ENCODE measurements around the gene MGAT3.

MGAT3 gene

DNA sequence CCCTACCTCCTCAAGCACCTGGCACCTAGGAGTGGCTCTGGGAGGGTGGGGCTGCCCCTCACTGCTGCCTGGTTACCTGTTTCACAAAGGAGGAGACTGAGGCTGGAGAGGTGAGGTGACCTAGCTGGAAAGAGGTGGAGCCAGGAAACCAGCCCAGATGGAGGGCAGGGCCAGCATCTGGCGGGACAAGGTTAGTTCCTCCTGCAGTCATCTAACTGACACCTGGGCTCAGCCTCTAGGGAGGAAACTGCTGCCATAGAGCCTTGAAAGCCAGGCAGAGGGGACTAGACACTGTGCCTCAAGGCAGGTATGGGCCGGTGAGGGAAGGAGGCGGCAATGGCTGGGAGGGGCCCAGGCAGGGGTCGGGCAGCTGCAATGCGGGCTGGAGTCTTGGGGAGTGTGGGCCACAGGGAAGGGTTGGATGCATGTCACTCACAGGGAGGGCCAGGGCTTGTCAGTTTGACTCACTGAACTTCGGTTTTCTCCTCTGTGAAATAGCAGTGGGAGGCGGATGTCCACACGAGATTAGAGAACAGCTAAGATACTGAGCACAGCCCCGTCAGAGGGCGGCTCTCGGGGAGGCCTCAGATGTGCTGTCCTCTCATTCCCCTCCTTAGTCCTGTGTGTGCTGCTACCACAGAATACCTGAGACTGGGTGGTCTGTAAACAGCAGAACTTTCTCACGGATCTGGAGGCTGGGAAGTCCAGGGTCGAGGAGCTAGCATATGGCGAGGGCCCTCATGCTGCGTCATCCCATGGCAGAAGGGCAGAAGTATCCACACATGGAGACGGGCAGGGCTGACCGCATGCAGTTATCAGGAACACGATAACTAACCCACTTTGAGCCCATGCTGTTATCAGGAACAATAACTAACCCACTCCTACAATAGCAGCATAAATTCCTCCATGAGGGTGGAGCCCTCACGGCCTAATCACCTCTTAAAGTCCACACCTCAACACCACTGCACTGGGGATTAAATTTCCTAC is 16.1 kb downstream of the MGAT3 start:
- DNase-seq (ENCODE audit: low spot score): no peak

DNA sequence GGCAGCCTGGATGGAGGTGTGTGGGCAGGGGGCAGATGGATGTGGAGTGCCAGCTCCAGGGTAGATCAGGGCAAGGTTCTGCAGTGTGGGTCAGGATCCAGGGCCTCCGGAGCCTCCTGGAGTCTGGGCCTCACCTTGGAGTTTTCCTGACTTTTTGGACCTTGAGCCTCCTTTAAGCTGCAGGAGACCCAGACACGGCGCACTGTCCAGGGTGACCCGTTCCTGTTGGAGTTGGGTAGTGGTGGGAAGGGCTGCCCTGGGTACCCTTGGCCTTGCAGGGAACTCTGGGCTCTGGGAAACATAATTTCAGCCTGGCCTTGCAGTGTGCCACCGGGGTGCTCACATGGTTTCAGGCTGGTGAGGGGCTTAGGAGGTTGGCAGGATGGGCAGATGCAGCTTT is 17.0 kb downstream of the MGAT3 start:
- DNase-seq (ENCODE audit: low spot score): no peak

DNA sequence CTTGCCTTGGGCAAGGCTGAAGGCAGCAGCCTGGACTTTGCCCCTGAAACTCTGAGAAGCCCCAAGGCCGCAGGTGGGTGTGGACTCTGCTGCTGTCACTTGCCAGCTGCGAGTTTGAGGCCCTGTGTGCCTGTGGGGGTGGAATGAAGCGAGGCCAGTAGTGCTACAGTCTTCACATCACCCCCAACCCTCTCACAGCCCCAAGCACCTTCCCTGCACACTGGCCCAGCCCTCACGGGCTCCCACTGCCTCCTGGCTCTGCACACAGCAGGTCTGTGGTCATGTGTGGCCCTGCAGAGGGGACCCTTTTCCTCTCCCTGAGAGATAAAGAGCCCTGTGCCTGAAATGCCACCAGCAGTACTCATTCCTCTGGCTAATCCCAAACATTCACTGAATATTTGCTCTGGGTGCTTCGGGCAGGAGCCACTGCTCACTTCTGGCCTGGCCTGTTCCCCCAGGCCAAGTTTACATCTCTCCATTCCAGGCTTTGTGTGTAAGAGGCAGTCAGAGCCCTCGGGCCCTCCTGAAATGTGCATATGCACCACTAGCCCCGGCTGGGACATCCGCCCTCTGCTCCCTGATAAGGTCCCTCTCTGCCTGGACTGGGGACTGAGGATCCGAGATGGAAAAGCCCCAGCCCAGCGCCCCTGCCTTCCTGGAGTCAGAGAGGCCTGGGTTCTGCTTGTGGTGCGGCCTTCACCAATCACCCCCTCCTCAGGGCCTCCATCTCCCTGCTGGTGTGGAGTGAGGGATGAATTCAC is 17.7 kb downstream of the MGAT3 start:
- DNase-seq (ENCODE audit: low spot score): no peak

DNA sequence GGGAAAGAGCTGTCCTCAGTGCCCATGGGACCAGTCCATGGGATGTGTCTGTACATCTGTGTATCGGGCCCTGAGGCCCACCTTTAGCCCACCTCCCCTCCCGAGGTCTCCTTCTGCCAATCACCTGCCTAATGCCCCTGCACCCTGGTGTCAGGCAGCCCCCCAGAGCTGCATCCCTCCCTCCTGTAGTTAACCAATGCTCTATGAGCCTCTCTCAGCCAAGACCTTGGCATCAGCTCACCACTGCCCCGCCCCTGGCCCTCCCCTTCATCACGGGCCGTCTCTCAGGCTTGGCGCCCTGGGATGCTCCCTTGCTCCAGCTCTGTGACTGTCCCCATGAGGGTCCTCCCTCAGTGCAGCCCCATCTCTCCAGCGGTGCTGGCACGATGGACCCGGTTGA is 18.5 kb downstream of the MGAT3 start:
- DNase-seq (ENCODE audit: low spot score): no peak

DNA sequence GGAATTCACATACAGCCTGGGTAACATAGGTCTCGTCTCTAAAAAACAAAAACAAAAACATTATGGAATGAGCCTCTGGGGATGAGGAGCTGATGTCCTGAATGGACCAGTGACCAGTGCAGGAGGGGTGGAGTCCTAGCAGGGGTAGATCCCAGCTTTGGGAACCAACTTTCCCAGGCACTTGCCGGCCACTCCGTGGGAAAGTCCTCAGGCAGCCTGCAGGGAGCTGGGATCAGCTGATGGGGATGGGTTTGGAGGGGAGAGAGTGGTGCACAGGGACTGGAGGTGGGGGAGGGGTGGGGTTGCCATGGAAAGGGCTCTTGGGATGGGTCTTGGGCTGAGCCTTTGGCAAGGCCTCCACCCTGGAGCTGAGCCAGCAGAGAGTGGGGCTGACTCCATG is 19.1 kb downstream of the MGAT3 start:
- DNase-seq (ENCODE audit: low spot score): no peak

DNA sequence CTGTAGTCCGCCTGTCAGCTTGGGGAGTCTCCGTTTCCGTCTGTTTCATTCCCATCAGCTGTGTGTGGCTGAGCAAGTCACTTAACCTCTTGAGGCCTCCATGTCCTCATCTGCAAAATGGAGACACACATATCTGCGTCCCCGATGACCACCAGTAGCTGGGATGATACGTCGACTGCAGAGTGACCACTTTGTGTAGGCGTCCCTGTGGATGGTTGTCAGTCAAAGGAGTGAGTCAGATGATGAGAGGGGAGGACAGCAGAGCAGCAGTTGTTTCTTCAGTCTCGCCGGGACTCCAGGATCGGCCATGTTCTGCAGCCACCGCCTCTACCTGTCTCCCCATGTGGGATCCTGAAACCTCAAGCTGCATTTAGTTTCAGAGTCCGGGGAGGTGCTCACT is 19.9 kb downstream of the MGAT3 start:
- DNase-seq (ENCODE audit: low spot score): no peak

DNA sequence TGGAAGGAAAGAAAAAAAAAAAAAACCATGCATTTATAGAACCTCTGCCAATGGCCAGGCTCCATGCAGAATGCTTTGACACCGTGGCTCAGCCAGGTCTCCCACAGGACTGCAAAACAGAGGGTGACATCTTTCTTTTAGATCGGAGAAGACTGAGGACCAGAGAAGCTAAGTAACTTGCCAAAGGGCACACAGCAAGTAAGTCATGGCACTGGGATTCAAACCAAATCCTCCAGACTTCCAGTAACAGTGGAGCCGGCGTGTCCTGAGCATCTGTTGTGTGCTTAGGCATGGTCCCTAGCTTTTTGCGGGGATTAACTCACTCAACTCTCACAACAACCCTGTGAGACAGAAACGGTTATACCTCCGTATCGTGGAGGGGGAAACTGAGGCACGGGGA is 20.7 kb downstream of the MGAT3 start:
- no peak for DNase-seq (ENCODE audit: low spot score)

DNA sequence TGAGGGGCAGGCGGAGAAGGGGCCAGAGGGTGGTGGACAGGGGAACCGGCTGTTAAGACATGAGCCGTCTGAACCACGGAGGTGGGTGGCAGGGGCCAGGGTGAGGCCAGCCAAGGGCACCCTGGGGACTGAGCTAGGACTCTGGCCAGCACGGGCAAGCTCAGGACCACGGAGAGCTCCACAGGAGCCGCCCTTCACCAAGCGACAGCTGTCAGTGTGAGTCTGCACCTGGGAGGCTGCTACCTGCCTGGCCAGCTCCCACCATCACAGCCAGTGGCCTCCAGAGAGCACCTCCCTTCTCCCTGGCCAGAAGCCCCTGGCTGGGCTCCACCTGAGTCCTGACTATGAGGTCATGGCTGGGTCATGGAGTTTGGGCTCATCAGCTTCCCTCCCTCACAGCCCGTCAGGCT is 21.6 kb downstream of the MGAT3 start:
- DNase-seq (ENCODE audit: low spot score): no peak

DNA sequence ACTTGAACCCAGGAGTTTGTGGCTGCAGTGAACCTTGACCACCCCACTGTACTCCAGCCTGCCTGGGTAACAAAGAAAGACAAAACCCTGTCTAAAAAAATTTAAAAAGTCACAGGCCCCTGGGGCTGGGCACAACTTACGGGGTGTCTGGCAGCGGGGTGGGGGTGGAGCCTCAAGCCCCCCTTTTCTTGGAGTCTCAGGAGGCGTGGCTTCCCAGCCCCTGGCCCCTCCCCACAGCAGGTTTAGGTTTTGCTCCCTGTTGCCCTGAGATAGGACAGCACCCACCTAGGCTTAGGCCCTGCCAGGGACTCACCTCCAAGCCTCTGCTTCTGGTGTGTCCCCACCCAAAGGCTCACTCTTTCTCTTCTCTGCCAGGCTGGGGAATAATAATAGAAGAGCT is 22.4 kb downstream of the MGAT3 start:
- DNase-seq (ENCODE audit: low spot score): no peak

DNA sequence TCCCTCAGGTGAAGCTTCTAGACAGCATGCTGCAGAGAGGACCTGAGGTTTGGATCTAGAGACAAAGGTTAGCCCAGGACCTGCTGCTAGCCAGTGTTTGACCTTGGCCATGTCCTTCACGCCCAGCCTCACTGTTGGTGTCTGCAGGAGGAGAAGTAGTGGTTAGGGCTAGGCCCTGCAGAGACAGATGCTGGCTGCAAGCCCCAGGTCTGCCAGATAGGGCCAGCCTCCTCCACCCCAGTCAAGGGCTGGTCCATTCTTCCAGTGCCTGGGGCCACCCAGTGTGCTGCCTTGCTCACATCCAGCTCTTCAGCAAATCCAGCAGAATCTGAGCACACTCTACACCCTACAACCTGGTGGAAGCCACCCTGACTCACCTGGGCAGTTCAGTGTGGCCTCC is 23.7 kb downstream of the MGAT3 start:
- no peak for DNase-seq (ENCODE audit: low spot score)

DNA sequence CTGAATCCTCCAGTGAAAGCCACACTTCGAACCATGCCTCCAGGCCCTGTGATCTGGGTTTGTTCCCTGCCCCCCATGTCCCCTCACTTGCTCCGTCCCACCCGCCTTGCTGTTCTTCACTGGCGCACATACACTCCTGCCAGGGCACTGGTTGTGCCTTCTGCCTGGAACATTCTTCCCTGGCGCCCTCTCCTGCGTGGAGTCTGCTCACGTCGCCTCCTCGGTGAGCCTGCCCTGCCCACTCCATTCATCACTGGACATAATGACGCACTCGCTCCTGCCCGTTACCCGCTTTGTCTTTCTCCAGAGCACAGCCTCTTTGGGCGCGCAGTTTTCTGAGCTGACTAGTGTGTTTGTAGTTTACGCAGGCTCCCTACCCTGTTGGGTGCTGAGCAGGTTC is 24.2 kb downstream of the MGAT3 start:
- DNase-seq (ENCODE audit: low spot score): no peak

DNA sequence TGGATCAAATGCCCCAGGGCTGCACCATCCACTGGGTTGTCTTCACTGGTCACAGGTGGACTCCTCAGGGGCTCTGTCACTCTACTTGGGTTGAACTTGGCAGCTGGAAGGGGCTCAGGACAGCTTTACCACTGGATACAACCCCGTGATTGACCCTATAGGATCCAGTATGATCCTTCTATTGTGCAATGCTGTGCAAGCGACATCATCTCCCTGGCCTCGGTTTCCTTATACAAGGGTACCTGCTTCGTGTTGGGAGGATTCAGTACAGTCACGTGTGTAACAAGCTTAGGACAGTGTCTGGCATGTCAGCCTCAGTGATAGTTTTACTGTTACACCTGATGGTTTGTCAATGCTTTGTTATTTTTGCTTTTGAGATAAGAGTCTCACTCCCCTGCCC is 24.8 kb downstream of the MGAT3 start:
- DNase-seq (ENCODE audit: low spot score): no peak

DNA sequence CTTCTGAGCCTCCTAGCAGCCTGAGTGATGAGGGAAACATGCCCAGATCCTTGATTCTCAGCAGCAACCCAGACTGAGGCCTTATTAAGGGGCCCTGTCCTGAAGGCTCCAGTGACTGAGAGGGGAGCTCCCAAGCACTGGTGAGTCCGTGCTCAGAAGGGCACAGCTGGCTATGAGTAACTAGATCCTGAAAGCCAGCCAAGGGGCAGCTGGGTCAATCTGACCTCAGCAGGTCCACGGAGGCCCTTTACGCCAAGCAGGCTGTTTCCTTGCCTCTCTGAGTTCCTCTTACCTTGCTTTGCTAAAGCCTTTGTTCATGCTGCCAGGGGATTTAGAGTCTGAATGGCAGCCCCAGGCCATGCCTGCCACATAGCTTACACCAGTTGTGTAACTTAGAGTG is 26.0 kb downstream of the MGAT3 start:
- no peak for DNase-seq (ENCODE audit: low spot score)

DNA sequence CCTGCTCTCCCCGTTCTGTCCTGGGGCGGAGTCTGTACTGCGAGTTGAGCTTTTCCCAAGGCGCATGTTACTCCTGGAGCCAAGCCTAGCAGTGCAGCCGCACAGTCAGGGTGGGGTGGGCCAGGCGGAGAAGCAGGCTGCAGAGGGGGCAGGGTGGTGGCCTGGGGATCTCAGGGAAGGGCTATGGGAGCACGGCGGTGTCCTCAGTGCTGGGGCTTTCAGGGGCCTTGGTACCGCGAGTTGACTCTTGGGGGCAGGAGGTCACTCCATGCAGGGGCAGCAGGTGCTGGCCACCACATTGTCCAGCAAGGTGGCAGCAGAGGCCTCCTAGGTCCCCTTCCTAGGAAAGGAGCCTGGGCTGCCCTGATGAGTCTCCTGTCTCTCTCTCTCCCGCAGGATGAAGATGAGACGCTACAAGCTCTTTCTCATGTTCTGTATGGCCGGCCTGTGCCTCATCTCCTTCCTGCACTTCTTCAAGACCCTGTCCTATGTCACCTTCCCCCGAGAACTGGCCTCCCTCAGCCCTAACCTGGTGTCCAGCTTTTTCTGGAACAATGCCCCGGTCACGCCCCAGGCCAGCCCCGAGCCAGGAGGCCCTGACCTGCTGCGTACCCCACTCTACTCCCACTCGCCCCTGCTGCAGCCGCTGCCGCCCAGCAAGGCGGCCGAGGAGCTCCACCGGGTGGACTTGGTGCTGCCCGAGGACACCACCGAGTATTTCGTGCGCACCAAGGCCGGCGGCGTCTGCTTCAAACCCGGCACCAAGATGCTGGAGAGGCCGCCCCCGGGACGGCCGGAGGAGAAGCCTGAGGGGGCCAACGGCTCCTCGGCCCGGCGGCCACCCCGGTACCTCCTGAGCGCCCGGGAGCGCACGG is 30.4 kb downstream of the MGAT3 start:
- no peak for DNase-seq (ENCODE audit: low spot score)

DNA sequence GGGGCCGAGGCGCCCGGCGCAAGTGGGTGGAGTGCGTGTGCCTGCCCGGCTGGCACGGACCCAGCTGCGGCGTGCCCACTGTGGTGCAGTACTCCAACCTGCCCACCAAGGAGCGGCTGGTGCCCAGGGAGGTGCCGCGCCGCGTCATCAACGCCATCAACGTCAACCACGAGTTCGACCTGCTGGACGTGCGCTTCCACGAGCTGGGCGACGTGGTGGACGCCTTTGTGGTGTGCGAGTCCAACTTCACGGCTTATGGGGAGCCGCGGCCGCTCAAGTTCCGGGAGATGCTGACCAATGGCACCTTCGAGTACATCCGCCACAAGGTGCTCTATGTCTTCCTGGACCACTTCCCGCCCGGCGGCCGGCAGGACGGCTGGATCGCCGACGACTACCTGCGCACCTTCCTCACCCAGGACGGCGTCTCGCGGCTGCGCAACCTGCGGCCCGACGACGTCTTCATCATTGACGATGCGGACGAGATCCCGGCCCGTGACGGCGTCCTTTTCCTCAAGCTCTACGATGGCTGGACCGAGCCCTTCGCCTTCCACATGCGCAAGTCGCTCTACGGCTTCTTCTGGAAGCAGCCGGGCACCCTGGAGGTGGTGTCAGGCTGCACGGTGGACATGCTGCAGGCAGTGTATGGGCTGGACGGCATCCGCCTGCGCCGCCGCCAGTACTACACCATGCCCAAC is 31.2 kb downstream of the MGAT3 start:
- no peak for DNase-seq (ENCODE audit: low spot score)

DNA sequence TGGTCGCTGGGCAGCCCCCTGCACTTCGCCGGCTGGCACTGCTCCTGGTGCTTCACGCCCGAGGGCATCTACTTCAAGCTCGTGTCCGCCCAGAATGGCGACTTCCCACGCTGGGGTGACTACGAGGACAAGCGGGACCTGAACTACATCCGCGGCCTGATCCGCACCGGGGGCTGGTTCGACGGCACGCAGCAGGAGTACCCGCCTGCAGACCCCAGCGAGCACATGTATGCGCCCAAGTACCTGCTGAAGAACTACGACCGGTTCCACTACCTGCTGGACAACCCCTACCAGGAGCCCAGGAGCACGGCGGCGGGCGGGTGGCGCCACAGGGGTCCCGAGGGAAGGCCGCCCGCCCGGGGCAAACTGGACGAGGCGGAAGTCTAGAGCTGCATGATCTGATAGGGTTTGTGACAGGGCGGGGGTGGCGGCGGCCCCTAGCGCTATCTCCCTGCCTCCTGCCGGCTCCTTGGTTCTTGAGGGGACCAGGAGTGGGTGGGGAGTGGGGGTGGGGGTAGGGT is 31.8 kb downstream of the MGAT3 start:
- no peak for DNase-seq (ENCODE audit: low spot score)

DNA sequence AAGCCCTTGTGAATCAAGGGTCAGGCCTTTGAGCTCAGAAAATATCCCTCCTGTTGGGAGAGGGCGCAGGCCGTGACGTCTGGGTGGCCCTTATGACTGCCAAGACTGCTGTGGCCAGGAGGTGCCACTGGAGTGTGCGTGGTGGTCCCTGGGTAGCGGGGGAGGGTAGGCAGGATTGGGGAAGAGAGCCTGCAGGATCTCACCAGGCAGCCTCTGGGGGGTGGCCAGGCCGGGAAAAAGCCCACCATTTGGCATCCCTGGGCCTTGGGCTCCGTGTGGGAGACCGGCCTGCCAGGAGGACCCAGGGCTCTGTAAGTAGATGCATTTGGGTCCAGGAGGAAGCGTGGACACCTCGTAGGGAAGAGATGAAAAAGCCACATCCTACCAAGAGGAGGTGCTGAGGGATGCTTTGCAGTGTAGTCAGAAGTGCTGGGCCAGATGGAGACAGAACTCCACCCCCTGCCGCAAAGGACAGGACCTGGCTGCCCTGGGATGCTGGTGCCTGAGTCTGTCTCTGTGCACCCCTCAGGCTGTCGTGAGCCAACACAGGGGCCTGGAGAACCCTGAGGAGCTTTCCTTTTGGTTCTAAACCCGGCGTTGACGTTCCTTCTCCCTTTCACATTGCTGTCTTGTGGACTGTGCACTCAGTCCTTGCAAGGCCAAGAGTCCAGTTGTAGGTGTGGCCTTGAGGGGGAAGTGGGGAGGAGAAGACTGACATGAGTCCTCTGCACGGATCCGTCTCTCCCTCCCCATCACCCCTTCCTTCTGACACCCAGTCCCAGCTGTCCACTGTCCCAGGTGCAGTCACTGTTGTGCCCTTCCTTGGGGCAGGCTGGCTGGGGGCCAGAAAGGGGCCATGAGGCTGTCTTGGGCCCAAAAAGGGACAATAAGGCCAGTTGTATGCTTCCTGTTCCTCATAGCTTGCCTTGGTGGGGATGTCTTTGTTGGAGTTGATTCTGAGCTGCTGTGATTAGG is 32.6 kb downstream of the MGAT3 start:
- DNase-seq (ENCODE audit: low spot score): no peak

DNA sequence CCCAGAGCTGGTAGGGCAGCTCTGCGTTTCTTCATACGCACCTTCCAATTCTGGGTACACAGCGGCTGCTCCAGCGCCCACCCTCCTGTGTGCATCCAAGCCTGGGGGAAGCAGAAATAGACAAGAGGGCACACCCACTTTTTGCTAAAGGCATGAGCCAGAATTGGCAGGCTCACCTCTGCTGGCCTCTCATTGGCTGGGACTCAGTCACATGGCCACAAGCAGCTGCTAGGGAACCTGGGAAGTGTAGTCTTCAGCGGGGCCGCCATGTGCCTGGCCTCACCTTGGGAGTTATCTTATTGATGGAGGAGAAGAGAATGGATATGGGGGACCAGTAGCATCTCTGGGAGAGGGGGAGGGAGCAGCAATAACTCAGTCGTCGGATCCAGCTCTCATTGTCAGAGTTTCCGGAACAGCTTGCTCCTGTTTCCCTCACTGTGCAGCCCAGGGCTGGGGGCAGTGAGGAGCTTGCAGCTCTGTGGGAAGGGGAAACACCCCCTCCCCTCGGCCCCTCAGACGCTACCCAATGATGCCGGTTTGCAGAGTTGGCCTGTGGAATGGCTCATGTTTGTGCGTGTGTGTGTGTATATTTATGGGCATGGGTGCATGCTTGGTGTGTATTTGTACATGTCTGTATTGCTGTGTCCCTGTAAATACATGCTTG is 33.5 kb downstream of the MGAT3 start:
- peak; percentile 86 for DNase-seq (ENCODE audit: low spot score)

DNA sequence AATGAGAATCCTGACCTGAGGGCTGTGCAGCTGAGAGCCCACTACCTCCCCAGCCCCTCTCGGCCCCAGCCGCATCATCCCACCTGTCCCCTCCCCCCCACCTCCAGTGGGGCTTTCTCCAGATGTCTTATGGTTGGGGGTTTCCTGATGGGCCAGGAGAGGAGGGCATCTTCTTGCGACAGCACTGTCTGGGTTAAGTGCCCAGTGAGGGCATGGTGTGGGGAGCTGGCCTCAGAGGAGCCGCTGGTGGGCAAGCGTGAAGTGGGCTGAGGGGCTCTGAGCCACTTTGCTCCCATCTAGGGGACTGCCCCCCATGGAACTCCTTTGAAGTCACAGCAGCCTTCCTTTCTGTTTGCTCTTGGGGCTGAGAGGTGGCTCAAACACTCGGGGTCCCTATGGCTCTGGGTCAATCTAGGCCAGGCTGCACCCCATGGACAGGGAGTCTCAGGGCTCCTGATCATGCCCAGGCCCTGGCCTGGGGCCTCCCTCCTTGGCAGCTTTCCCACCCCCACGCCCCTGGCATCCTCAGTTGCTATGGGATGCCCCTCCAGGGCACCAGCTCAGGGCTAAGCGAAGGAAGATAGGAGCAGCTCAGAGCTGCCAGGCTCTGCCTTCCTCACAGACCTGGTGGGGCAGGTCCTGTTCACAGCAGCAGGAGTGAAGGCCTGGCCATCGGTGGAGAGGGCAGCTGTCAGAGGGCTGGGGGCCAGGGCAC is 34.3 kb downstream of the MGAT3 start:
- DNase-seq (ENCODE audit: low spot score): no peak

Data from activated CD4-positive, alpha-beta T cell treated with anti-CD3 and anti-CD28 coated beads, Interleukin-2, Interleukin-4, amounts not matched to agents 100 ng/mL and 50 ng/mL, durations not matched to agents 16 hours and 8 hours (primary cell).